KMS-11 (cell line): ENCODE data around the gene MAGI2.

ENCODE experiments used
- H2AFZ ChIP-seq: fragments of 200-600 bp; sonication (generic); 2 replicates; pipeline ENCODE4 v1.6.1; 2016; ENCODE audit warnings: antibody characterized with exemption, mixed run types, low read depth
- H3K27ac ChIP-seq: fragments of 200-600 bp; sonication (generic); 2 replicates; pipeline ENCODE4 v1.6.1; 2016; ENCODE audit warnings: mild to moderate bottlenecking, mixed run types
- H3K27me3 ChIP-seq: fragments of 200-600 bp; sonication (generic); 2 replicates; pipeline ENCODE4 v1.6.1; 2017; ENCODE audit warnings: mild to moderate bottlenecking, low read depth, mixed run types, moderate library complexity; ENCODE audit not compliant: insufficient read depth
- H3K36me3 ChIP-seq: fragments of 200-600 bp; sonication (generic); 2 replicates; pipeline ENCODE4 v1.6.1; 2017; ENCODE audit warnings: mild to moderate bottlenecking, mixed run types; ENCODE audit not compliant: insufficient read depth
- H3K4me1 ChIP-seq: fragments of 200-600 bp; sonication (generic); 2 replicates; pipeline ENCODE4 v1.6.1; 2016; ENCODE audit warnings: mild to moderate bottlenecking, low read depth, mixed run types; ENCODE audit not compliant: poor library complexity, severe bottlenecking
- H3K4me2 ChIP-seq: fragments of 200-600 bp; sonication (generic); 2 replicates; pipeline ENCODE4 v1.7.0; 2016; ENCODE audit warnings: mild to moderate bottlenecking, mixed run types
- H3K4me3 ChIP-seq: fragments of 200-600 bp; sonication (generic); IDR thresholded peaks from 2 replicates; pipeline ENCODE4 v1.6.1; 2017; ENCODE audit warnings: low read depth, low read length, mixed read lengths; ENCODE audit not compliant: insufficient read depth
- H3K79me2 ChIP-seq: fragments of 200-600 bp; sonication (generic); 2 replicates; pipeline ENCODE4 v1.6.1; 2016; ENCODE audit warnings: low read depth, mixed run types; ENCODE audit not compliant: insufficient read depth
- H3K9ac ChIP-seq: fragments of 200-600 bp; sonication (generic); 2 replicates; pipeline ENCODE4 v1.6.1; 2016; ENCODE audit warnings: mild to moderate bottlenecking, mixed run types
- H4K20me1 ChIP-seq: fragments of 200-600 bp; sonication (generic); 2 replicates; pipeline ENCODE4 v1.6.1; 2016; ENCODE audit warnings: mild to moderate bottlenecking, mixed run types; ENCODE audit not compliant: insufficient read depth
- CTCF ChIP-seq: fragments of 200-600 bp; sonication (generic); conservative IDR thresholded peaks from 2 replicates; pipeline ENCODE4 v1.6.1; 2017; ENCODE audit warnings: low read depth, mild to moderate bottlenecking, antibody characterized with exemption, low read length, moderate library complexity, mixed read lengths

MAGI2 gene

GRCh38 chr7:78783179-78783962 is 670.1 kb downstream of the MAGI2 start:
- TF ChIP-seq CTCF, result no peak
- H3K79me2 ChIP-seq, result no peaks in the 10 kb centered on the region
- H3K27ac ChIP-seq, result no peak overlapping the region
- no peak overlapping the region for H3K4me2 ChIP-seq
- H4K20me1 ChIP-seq, result no peaks in the 10 kb centered on the region
- H2AFZ ChIP-seq, result no peak overlapping the region
- H3K9ac ChIP-seq, result no peak overlapping the region
- H3K27me3 ChIP-seq, result no peaks in the 10 kb centered on the region
- no peak overlapping the region for H3K4me3 ChIP-seq
- no peaks in the 10 kb centered on the region for H3K36me3 ChIP-seq
- no peaks in the 10 kb centered on the region for H3K4me1 ChIP-seq

- H3K27me3 ChIP-seq, result no peaks in the 10 kb centered on the region
- H3K4me3 ChIP-seq, result no peak overlapping the region
- no peaks in the 10 kb centered on the region for H4K20me1 ChIP-seq
- no peaks in the 10 kb centered on the region for H3K79me2 ChIP-seq
- H3K4me2 ChIP-seq, result no peak overlapping the region
- H2AFZ ChIP-seq, result no peak overlapping the region
- no peaks in the 10 kb centered on the region for H3K4me1 ChIP-seq
- H3K27ac ChIP-seq, result no peak overlapping the region
- no peaks in the 10 kb centered on the region for H3K36me3 ChIP-seq
- TF ChIP-seq CTCF, result no peak
- H3K9ac ChIP-seq, result no peak overlapping the region
These were observed 672.9 kb downstream of the MAGI2 start for GRCh38 chr7:78780560-78780959.

DNA sequence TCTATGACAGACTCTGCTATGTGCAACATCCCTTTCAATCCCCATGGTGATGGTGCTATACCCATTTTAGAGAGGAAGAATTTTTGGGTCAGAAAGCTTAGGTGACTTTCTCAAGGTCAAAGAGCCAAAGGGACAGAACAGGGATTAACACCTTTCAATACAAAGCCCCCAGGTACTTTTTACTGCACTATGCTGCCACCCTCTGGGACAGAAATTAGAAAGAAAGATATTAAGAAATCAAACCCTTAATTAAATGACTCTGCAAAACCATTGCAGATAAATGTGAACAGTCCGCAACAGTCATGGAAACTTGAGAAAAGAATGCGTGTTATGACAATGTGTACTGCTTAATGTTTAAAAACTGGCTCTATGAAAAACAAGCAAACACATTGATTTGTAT is 673.7 kb downstream of the MAGI2 start:
- no peaks in the 10 kb centered on the region for H4K20me1 ChIP-seq
- TF ChIP-seq CTCF, result no peak
- H3K4me3 ChIP-seq, result no peak overlapping the region
- no peak overlapping the region for H3K4me2 ChIP-seq
- no peak overlapping the region for H2AFZ ChIP-seq
- H3K9ac ChIP-seq, result no peak overlapping the region
- H3K36me3 ChIP-seq, result no peaks in the 10 kb centered on the region
- H3K27me3 ChIP-seq, result no peaks in the 10 kb centered on the region
- no peaks in the 10 kb centered on the region for H3K79me2 ChIP-seq
- no peak overlapping the region for H3K27ac ChIP-seq
- no peaks in the 10 kb centered on the region for H3K4me1 ChIP-seq

GRCh38 chr7:78777829-78778228 is 675.6 kb downstream of the MAGI2 start:
- Histone ChIP-seq H2AFZ (no peak overlapping the region), H3K36me3 (no peaks in the 10 kb centered on the region), H3K4me3 (no peak overlapping the region), H3K27me3 (no peaks in the 10 kb centered on the region), H3K4me2 (no peak overlapping the region), H4K20me1 (no peaks in the 10 kb centered on the region), H3K9ac (no peak overlapping the region), H3K27ac (no peak overlapping the region), H3K4me1 (no peaks in the 10 kb centered on the region), H3K79me2 (no peaks in the 10 kb centered on the region)
- TF ChIP-seq CTCF, result no peak
